Fibroblast of lung (primary cell): ENCODE data around the gene APBB1IP. TPM values are rescaled to one million over a fixed set of nuclear protein-coding genes. Genes with fewer than 3 reads are reported as not detected.
"Not testable (repeated sequence)": the region's sequence is repeated elsewhere in the genome, so short reads cannot be mapped to it uniquely, and the experiment has no call there.

Experiments used
- DNase-seq, 2 donors: peaks; one replicate each; pipeline versions ENCODE4 v3.0.0 to v3.0.0-alpha.2; 2010; ENCODE audit warnings: low read depth in 2 of 2
- H2AFZ ChIP-seq: 2 replicates; pipeline ENCODE4 v1.5.1; 2012; ENCODE audit warnings: low read length, control low read depth, inconsistent platforms
- H3K27ac ChIP-seq: 2 replicates; pipeline ENCODE4 v1.5.1; 2011; ENCODE audit warnings: low read length, control low read depth; ENCODE audit not compliant: insufficient read depth
- H3K27me3 ChIP-seq: 2 replicates; pipeline ENCODE4 v1.5.1; 2011; ENCODE audit warnings: mild to moderate bottlenecking, low read length; ENCODE audit not compliant: control insufficient read depth, insufficient read depth
- H3K36me3 ChIP-seq: 2 replicates; pipeline ENCODE4 v1.5.1; 2011; ENCODE audit warnings: low read length; ENCODE audit not compliant: control insufficient read depth, insufficient read depth
- H3K4me1 ChIP-seq: 2 replicates; pipeline ENCODE4 v1.5.1; 2011; ENCODE audit warnings: low read length; ENCODE audit not compliant: control insufficient read depth, insufficient read depth; ENCODE audit errors: extremely low read depth
- H3K4me2 ChIP-seq: 2 replicates; pipeline ENCODE4 v1.5.1; 2011; ENCODE audit warnings: low read length, control low read depth; ENCODE audit not compliant: insufficient read depth; ENCODE audit errors: extremely low read depth
- H3K4me3 ChIP-seq, 4 experiments: fragments of 200-600 bp in 1 of 4; sonication (generic) in 1 of 4; replicated peaks in 1 of 4; 2 replicates each; pipeline ENCODE4 v1.5.1; 2011 to 2016; ENCODE audit warnings: low read length in 4 of 4, low read depth in 3 of 4, mild to moderate bottlenecking in 3 of 4, control low read depth in 2 of 4, inconsistent platforms in 1 of 4, mixed read lengths in 1 of 4; ENCODE audit not compliant: insufficient read depth in 1 of 4; ENCODE audit errors: control extremely low read depth in 1 of 4
- H3K79me2 ChIP-seq: 2 replicates; pipeline ENCODE4 v1.5.1; 2012; ENCODE audit warnings: mild to moderate bottlenecking, low read length, inconsistent platforms; ENCODE audit not compliant: control insufficient read depth, insufficient read depth
- H3K9ac ChIP-seq: 2 replicates; pipeline ENCODE4 v1.5.1; 2011; ENCODE audit warnings: mild to moderate bottlenecking, low read length, control low read depth; ENCODE audit not compliant: insufficient read depth
- H3K9me3 ChIP-seq: 2 replicates; pipeline ENCODE4 v1.5.1; 2012; ENCODE audit warnings: low read depth, low read length; ENCODE audit not compliant: control insufficient read depth, insufficient read depth
- H4K20me1 ChIP-seq: 2 replicates; pipeline ENCODE4 v1.5.1; 2011; ENCODE audit warnings: low read length; ENCODE audit not compliant: control insufficient read depth, insufficient read depth; ENCODE audit errors: extremely low read depth
- CTCF ChIP-seq, 2 donors: IDR thresholded peaks in 1 of 2; conservative IDR thresholded peaks in 1 of 2; 1 replicate in 1 of 2; 2 replicates in 1 of 2; pipeline ENCODE4 v1.5.1; 2011 to 2012; ENCODE audit warnings: low read length in 2 of 2, control low read depth in 1 of 2, inconsistent platforms in 1 of 2, low read depth in 1 of 2, mild to moderate bottlenecking in 1 of 2
- EZH2 ChIP-seq: IDR thresholded peaks from 2 replicates; pipeline ENCODE4 v1.5.1; 2012; ENCODE audit warnings: low read length, control low read depth, mild to moderate bottlenecking; ENCODE audit errors: missing control alignments
- polyA plus RNA-seq, 2 donors: library from polyadenylated mRNA; depleted of rRNA in 1 of 2; stranded (reverse) in 1 of 2; unstranded in 1 of 2; fragments of >200 nt; gene quantifications; 2 replicates each; pipeline ENCODE4 v1.2.1, GENCODE V29; 2011 to 2012; ENCODE audit warnings: missing spikeins in 1 of 2
- total RNA-seq: library from RNA; depleted of rRNA; stranded (reverse); fragments of >200 nt; gene quantifications from 2 replicates; pipeline ENCODE4 v1.2.1, GENCODE V29; 2014

Gene APBB1IP
- total and polyA plus RNA-seq, 2 donors (not counting 1 experiment from before 2014, with no cell fraction given), result 1.5 TPM

GRCh38 chr10:26499426-26499825 lies 61.3 kb downstream of the APBB1IP start:
- Histone ChIP-seq H3K36me3 (no peaks in the 10 kb centered on the region), H3K9me3 (no peaks in the 10 kb centered on the region), H3K79me2 (no peaks in the 10 kb centered on the region), H3K4me1 (no peaks in the 10 kb centered on the region), H3K27me3 (no peaks in the 10 kb centered on the region), H4K20me1 (no peaks in the 10 kb centered on the region), H3K4me2 (no peak overlapping the region), H3K27ac (no peak overlapping the region), H3K4me3 (no peak overlapping the region), H3K9ac (no peak overlapping the region), H2AFZ (no peak overlapping the region)
- no peak for DNase-seq
- no peak for TF ChIP-seq EZH2
- TF ChIP-seq CTCF (conservative IDR thresholded peaks at IDR 0.05 in 1 of 2, IDR thresholded peaks at IDR 0.05 in 1 of 2; ENCODE audit: low read depth in 1 of 2, low read length in 2 of 2), result no peak

GRCh38 chr10:26502986-26503385 lies 64.8 kb downstream of the APBB1IP start:
- no peak for TF ChIP-seq CTCF (conservative IDR thresholded peaks at IDR 0.05 in 1 of 2, IDR thresholded peaks at IDR 0.05 in 1 of 2; ENCODE audit: low read depth in 1 of 2, low read length in 2 of 2)
- TF ChIP-seq EZH2, result no peak
- Histone ChIP-seq H4K20me1 (no peaks in the 10 kb centered on the region), H3K27ac (no peak overlapping the region), H3K9ac (no peak overlapping the region), H3K4me1 (no peaks in the 10 kb centered on the region), H3K4me3 (no peak overlapping the region), H3K9me3 (no peaks in the 10 kb centered on the region), H3K27me3 (no peaks in the 10 kb centered on the region), H3K79me2 (no peaks in the 10 kb centered on the region), H2AFZ (no peak overlapping the region), H3K4me2 (no peak overlapping the region), H3K36me3 (no peaks in the 10 kb centered on the region)
- DNase-seq, result no peak

- no peaks in the 10 kb centered on the region for H4K20me1 ChIP-seq
- no peaks in the 10 kb centered on the region for H3K4me1 ChIP-seq
- no peak overlapping the region for H3K9ac ChIP-seq
- H2AFZ ChIP-seq, result no peak overlapping the region
- no peak overlapping the region for H3K4me2 ChIP-seq
- no peaks in the 10 kb centered on the region for H3K27me3 ChIP-seq
- no peaks in the 10 kb centered on the region for H3K79me2 ChIP-seq
- no peak overlapping the region for H3K27ac ChIP-seq
- no peak overlapping the region for H3K4me3 ChIP-seq
- H3K36me3 ChIP-seq, result no peaks in the 10 kb centered on the region
- no peak for TF ChIP-seq EZH2
- TF ChIP-seq CTCF (conservative IDR thresholded peaks at IDR 0.05 in 1 of 2, IDR thresholded peaks at IDR 0.05 in 1 of 2; ENCODE audit: low read depth in 1 of 2, low read length in 2 of 2), result no peak
- H3K9me3 ChIP-seq, result no peaks in the 10 kb centered on the region
- no peak for DNase-seq
These were observed 65.8 kb downstream of the APBB1IP start for GRCh38 chr10:26503911-26504310.

- H3K36me3 ChIP-seq, H3K4me3 ChIP-seq, H4K20me1 ChIP-seq, H3K9ac ChIP-seq, DNase-seq, H3K79me2 ChIP-seq, H3K4me1 ChIP-seq, H3K27me3 ChIP-seq, H3K27ac ChIP-seq, H3K4me2 ChIP-seq, H3K9me3 ChIP-seq, H2AFZ ChIP-seq: not testable (repeated sequence)
These were observed 66.3 kb downstream of the APBB1IP start for GRCh38 chr10:26504429-26504828.
